Measurements from ENCODE around the gene HOXC10. TPM values are rescaled to one million over a fixed set of nuclear protein-coding genes. Genes with fewer than 3 reads are reported as not detected.
A peak's percentile ranks its signal among the peaks of the same experiment; 100 is the strongest.

HOXC10 gene
- total and polyA plus RNA-seq, 10 of the 15 experiments (the other 5 are each of a cell fraction or from before 2014, with no cell fraction given): 0.59 TPM; not detected in 9

GRCh38 chr12:54032627-54033100 is 47.7 kb downstream of the HOXC10 start, which contains the start of gene HOXC5:
Gene HOXC5 (plus strand): TSS chr12:54033050. CDS start chr12:54033123, 73 bp downstream.
- ATAC-seq (peak; percentile 43), DNase-seq (ENCODE audit: low read depth, low spot score) (no peak), FAIRE-seq (peak; percentile 96)
- ChIA-PET RAD21 (ENCODE audit: unreplicated experiment) (interaction anchor here (0.7 to 12.6 kb wide), 34 partner anchors 8 to 248 kb away, joined by 3 to 222 read pairs (median 7); partner anchors contain the start of genes CBX5, HNRNPA1, HOXC10 and HOXC4), POLR2A (interaction anchor here (0.6 to 2.1 kb wide), 11 partner anchors 9 to 416 kb away, joined by 3 to 12 read pairs (median 4); no protein-coding TSS in a partner anchor), SMC1A (ENCODE audit: uncharacterized antibody, unreplicated experiment) (interaction anchor here (0.6 to 5.5 kb wide), 46 partner anchors 9 to 408 kb away, joined by 3 to 126 read pairs (median 6); partner anchors contain the start of genes HOXC10, HOXC4, HOXC8 and SMUG1), CTCF (interaction anchor here (0.6 to 13.4 kb wide), 50 partner anchors 8 to 465 kb away, joined by 3 to 343 read pairs (median 4); partner anchors contain the start of genes HNRNPA1, HOXC10, HOXC4 and HOXC8)
- no peak within 1 kb of the TSS for H3K9ac ChIP-seq (ENCODE audit: control insufficient read depth, insufficient read depth, low read length)
- H3K4me3 ChIP-seq: peak within 1 kb of the TSS; percentile 61
- in situ Hi-C loops (cut with MboI) (no loop called here), intact Hi-C loops (cut with micrococcal nuclease; ENCODE audit: unreplicated experiment) (loop anchor here (1.0 to 2.0 kb wide), 4 partner anchors 26 to 168 kb away; no protein-coding TSS in a partner anchor)
- H4K20me1 ChIP-seq (ENCODE audit: control insufficient read depth, insufficient read depth): no peaks in the 10 kb centered on the region
- WGBS (ENCODE audit: insufficient coverage, insufficient replicate concordance, low lambda C conversion rate, missing lambda C conversion rate): 4% methylated on average over 12 of the region's 12 CpGs
- H3K79me2 ChIP-seq (ENCODE audit: control insufficient read depth, insufficient read depth, low read length): no peaks in the 10 kb centered on the region
- H3K36me3 ChIP-seq (ENCODE audit: control insufficient read depth in 2 of 2, insufficient read depth in 2 of 2, low read length in 1 of 2): no peaks in the 10 kb centered on the region
- H3K27me3 ChIP-seq (replicated peaks in 1 of 2; ENCODE audit: control insufficient read depth in 2 of 2, insufficient read depth in 2 of 2, low read length in 1 of 2): peaks cover 3 to 30% of the 10 kb centered on the region in 2 experiments
- no peak within 1 kb of the TSS for H3K27ac ChIP-seq (ENCODE audit: control insufficient read depth, insufficient read depth)
- no peaks in the 10 kb centered on the region for H3K9me3 ChIP-seq (replicated peaks; ENCODE audit: control insufficient read depth, insufficient read depth, low read length)
- peak within 1 kb of the TSS; percentile 88 for H3K4me2 ChIP-seq (ENCODE audit: control insufficient read depth, insufficient read depth)
- peaks cover 9% of the 10 kb centered on the region; the same call in 1 of the 2 replicates for H3K4me1 ChIP-seq (ENCODE audit: control insufficient read depth, insufficient read depth, low read length)
- peak within 1 kb of the TSS; percentile 42 for H2AFZ ChIP-seq (ENCODE audit: control insufficient read depth, low read depth, low read length)
- no TSS peak for BruUV-seq (replicated peaks)
- TF ChIP-seq ZNF622 (IDR thresholded peaks at IDR 0.05) (no peak), CTCF (IDR thresholded peaks at IDR 0.05 in 2 of 3, conservative IDR thresholded peaks at IDR 0.05 in 1 of 3; ENCODE audit: control insufficient read depth in 2 of 3, extremely low read depth in 1 of 3, insufficient read depth in 1 of 3, low read depth in 3 of 3, low read length in 3 of 3) (peak; percentile 93 to 96 (median 95)), ATF3 (IDR thresholded peaks at IDR 0.05; ENCODE audit: borderline replicate concordance, extremely low read depth, low read depth, low read length) (peak; percentile 60; the same call in 1 of the 2 replicates), ESRRA (IDR thresholded peaks at IDR 0.05; ENCODE audit: low read length) (no peak), EP300 (IDR thresholded peaks at IDR 0.05; ENCODE audit: borderline replicate concordance in 1 of 2, control insufficient read depth in 1 of 2, low read depth in 2 of 2, low read length in 2 of 2) (0 out of 4 replicates have a peak, but pooled peaks of 1 of the 2 experiments have one; percentile 37), SRF (IDR thresholded peaks at IDR 0.05; ENCODE audit: low read depth in 2 of 2, low read length in 2 of 2) (peak in 1 of 2 experiments; percentile 40; a peak in 1 of 4 replicates), NFYB (IDR thresholded peaks at IDR 0.05; ENCODE audit: insufficient read depth, low read depth, low read length) (0 out of 2 replicates have a peak, but pooled peaks have one; percentile 34), SP1 (IDR thresholded peaks at IDR 0.05; ENCODE audit: low read depth, low read length) (peak; percentile 31), YY1 (IDR thresholded peaks at IDR 0.05; ENCODE audit: low read depth, low read length) (peak; percentile 77), NR2C2 (IDR thresholded peaks at IDR 0.05; ENCODE audit: borderline replicate concordance, control insufficient read depth, insufficient read length, low read depth) (no peak), RUNX3 (IDR thresholded peaks at IDR 0.05; ENCODE audit: low read length) (0 out of 2 replicates have a peak, but pooled peaks have one; percentile 14), PKNOX1 (IDR thresholded peaks at IDR 0.05) (peak; percentile 24; the same call in 1 of the 2 replicates), ZNF384 (IDR thresholded peaks at IDR 0.05; ENCODE audit: borderline replicate concordance, low read depth, low read length) (peak; percentile 93), BCL3 (IDR thresholded peaks at IDR 0.05; ENCODE audit: borderline replicate concordance, insufficient read depth, low read depth, low read length, poor library complexity, severe bottlenecking) (no peak), NBN (IDR thresholded peaks at IDR 0.05) (peak; percentile 88), BHLHE40 (IDR thresholded peaks at IDR 0.05; ENCODE audit: borderline replicate concordance in 1 of 2, low read depth in 2 of 2, low read length in 1 of 2) (peak; percentile 83 to 89), SMC3 (IDR thresholded peaks at IDR 0.05; ENCODE audit: borderline replicate concordance, low read length) (peak; percentile 98), ZNF24 (IDR thresholded peaks at IDR 0.05) (no peak)
